Choroid plexus epithelial cell (primary cell): ENCODE data around the gene FSD1.
A peak's percentile ranks its signal among the peaks of the same experiment; 100 is the strongest.

Experiments used
- DNase-seq: peaks from one replicate; pipeline ENCODE4 v3.0.0-alpha.2; 2010; ENCODE audit warnings: low read depth
- H3K4me3 ChIP-seq: 2 replicates; pipeline ENCODE4 v1.5.1; 2011; ENCODE audit warnings: low read depth, mild to moderate bottlenecking, control low read depth, low read length, moderate library complexity
- CTCF ChIP-seq: conservative IDR thresholded peaks from 2 replicates; pipeline ENCODE4 v1.5.1; 2011; ENCODE audit warnings: low read depth, mild to moderate bottlenecking, control low read depth, inconsistent platforms, low read length, moderate library complexity

FSD1 gene

GRCh38 chr19:4338441-4339355 lies 34.3 kb downstream of the FSD1 start, which contains the start of gene STAP2:
STAP2 (minus strand) TSS chr19:4338827; CDS start chr19:4338753, 74 bp downstream.
- peak; percentile 33 for DNase-seq
- peak within 1 kb of the TSS; percentile 52 for H3K4me3 ChIP-seq

GRCh38 chr19:4342314-4342614 lies 37.9 kb downstream of the FSD1 start:
- no peak for DNase-seq
- TF ChIP-seq CTCF = no peak
- H3K4me3 ChIP-seq = peak overlapping the region; percentile 75

More at GRCh38 chr19:4338441-4339355, 34.3 kb downstream of the FSD1 start, which contains the start of gene STAP2:
- no peak for TF ChIP-seq CTCF

- H3K4me3 ChIP-seq = peak overlapping the region; percentile 77
- peak; percentile 52 for TF ChIP-seq CTCF
These were observed 38.4 kb downstream of the FSD1 start for GRCh38 chr19:4342615-4343369.

GRCh38 chr19:4343370-4344307 lies 39.2 kb downstream of the FSD1 start, which contains the start of gene MPND:
MPND (plus strand) TSS chr19:4343562; CDS start chr19:4343594, 32 bp downstream.
- no peak for TF ChIP-seq CTCF
- H3K4me3 ChIP-seq = peak within 1 kb of the TSS; percentile 77
- DNase-seq = peak; percentile 81

More at GRCh38 chr19:4342615-4343369, 38.4 kb downstream of the FSD1 start:
- DNase-seq = peak; percentile 100

GRCh38 chr19:4345342-4346019 lies 41.1 kb downstream of the FSD1 start:
- H3K4me3 ChIP-seq = no peak overlapping the region
- TF ChIP-seq CTCF = no peak
- DNase-seq = no peak

GRCh38 chr19:4346020-4346383 lies 41.6 kb downstream of the FSD1 start:
- no peak for DNase-seq
- no peak for TF ChIP-seq CTCF
- no peak overlapping the region for H3K4me3 ChIP-seq
